Measurements from ENCODE around the gene STPG2. TPM values are rescaled to one million over a fixed set of nuclear protein-coding genes. Genes with fewer than 3 reads are reported as not detected.

Gene STPG2
- total and polyA plus RNA-seq, 4 donors = 0.10 to 1.6 (median 0.27) TPM

DNA sequence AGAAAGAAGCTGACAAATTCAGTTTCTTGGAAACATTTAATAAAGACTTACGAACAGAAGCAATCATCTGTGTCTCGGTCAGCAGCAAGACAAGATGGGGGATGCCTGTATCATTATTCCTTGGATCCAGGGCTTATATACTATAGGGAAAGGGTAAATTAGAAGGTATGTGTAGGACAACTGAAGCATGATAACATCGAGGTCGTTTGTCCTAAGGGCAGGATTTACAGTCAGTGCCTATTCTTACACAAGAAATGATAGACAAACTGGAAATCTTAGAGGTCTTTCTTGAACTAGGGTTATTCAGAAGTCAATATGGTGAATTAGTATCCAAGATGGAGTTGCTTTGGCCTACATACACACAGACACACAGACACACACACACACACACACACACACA, 553.0 kb downstream of the STPG2 start:
- Histone ChIP-seq H3K36me3 (ENCODE audit: control insufficient read depth in 4 of 4, insufficient read depth in 4 of 4, low read length in 4 of 4) (no peaks in the 10 kb centered on the region), H3K27me3 (ENCODE audit: control insufficient read depth in 3 of 3, insufficient read depth in 3 of 3, low read length in 2 of 3) (no peaks in the 10 kb centered on the region), H3K9me3 (ENCODE audit: control insufficient read depth in 4 of 4, insufficient read depth in 3 of 4, low read length in 3 of 4) (peaks cover 0 to 2% (median 0%) of the 10 kb centered on the region in 4 donors), H3K4me3 (no peak overlapping the region), H3K27ac (ENCODE audit: low read depth in 1 of 2, low read length in 1 of 2) (no peak overlapping the region), H3K4me1 (ENCODE audit: control insufficient read depth in 5 of 5, insufficient read depth in 5 of 5, low read length in 5 of 5) (no peaks in the 10 kb centered on the region), H3K9ac (ENCODE audit: insufficient read depth in 1 of 2, low read length in 2 of 2) (no peak overlapping the region)
- TF ChIP-seq, protein P1, sequence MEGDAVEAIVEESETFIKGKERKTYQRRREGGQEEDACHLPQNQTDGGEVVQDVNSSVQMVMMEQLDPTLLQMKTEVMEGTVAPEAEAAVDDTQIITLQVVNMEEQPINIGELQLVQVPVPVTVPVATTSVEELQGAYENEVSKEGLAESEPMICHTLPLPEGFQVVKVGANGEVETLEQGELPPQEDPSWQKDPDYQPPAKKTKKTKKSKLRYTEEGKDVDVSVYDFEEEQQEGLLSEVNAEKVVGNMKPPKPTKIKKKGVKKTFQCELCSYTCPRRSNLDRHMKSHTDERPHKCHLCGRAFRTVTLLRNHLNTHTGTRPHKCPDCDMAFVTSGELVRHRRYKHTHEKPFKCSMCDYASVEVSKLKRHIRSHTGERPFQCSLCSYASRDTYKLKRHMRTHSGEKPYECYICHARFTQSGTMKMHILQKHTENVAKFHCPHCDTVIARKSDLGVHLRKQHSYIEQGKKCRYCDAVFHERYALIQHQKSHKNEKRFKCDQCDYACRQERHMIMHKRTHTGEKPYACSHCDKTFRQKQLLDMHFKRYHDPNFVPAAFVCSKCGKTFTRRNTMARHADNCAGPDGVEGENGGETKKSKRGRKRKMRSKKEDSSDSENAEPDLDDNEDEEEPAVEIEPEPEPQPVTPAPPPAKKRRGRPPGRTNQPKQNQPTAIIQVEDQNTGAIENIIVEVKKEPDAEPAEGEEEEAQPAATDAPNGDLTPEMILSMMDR (IDR thresholded peaks at IDR 0.05; ENCODE audit: control extremely low read depth, extremely low read depth) = no peak
- no peak for DNase-seq
- 83 to 89% methylated on average over 4 of the region's 4 CpGs for WGBS, 2 donors
- ATAC-seq (ENCODE audit: insufficient read depth, low FRiP score) = no peak

DNA sequence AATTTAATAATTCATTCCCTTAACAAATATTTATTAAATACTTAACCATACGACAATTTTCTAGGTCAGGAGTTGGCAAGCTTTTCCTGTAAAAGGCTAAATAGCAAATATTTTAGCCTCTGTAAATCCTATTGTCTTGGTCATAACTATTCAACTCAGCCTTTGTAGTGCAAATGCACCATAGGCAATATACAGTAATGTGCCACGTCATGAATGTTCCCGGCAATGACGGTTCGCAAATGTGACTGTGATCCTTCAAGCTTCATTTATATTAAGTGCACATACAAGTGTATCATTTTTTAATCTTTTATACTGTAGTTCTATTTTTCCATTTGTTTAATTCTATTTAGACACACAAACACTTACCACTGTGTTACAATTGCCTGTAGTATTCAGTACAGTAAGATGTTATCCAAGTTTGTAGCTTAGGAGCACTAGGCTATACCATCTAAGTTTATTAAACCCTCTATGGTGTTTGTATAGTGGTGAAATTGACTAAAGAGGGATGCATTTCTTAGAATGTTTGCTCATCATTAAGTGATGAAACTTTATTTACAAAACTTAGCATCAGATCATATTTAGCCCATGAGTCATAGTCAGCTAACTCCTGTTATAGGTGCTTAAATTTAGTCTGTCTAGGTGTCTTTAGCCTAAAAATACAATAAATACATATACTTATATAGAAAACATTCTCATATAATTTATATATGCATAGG, 553.6 kb downstream of the STPG2 start:
- Histone ChIP-seq H3K4me3 (no peak overlapping the region), H3K36me3 (ENCODE audit: control insufficient read depth in 4 of 4, insufficient read depth in 4 of 4, low read length in 4 of 4) (no peaks in the 10 kb centered on the region), H3K27ac (ENCODE audit: low read depth in 1 of 2, low read length in 1 of 2) (no peak overlapping the region), H3K9me3 (ENCODE audit: control insufficient read depth in 4 of 4, insufficient read depth in 3 of 4, low read length in 3 of 4) (peaks cover 0 to 2% (median 0%) of the 10 kb centered on the region in 4 donors), H3K4me1 (ENCODE audit: control insufficient read depth in 5 of 5, insufficient read depth in 5 of 5, low read length in 5 of 5) (no peaks in the 10 kb centered on the region), H3K27me3 (ENCODE audit: control insufficient read depth in 3 of 3, insufficient read depth in 3 of 3, low read length in 2 of 3) (no peaks in the 10 kb centered on the region), H3K9ac (ENCODE audit: insufficient read depth in 1 of 2, low read length in 2 of 2) (no peak overlapping the region)
- 92 to 95% methylated on average over 5 of the region's 5 CpGs for WGBS, 2 donors
- TF ChIP-seq, protein P1 (IDR thresholded peaks at IDR 0.05; ENCODE audit: control extremely low read depth, extremely low read depth) = no peak
- DNase-seq (no peak), ATAC-seq (ENCODE audit: insufficient read depth, low FRiP score) (no peak)

DNA sequence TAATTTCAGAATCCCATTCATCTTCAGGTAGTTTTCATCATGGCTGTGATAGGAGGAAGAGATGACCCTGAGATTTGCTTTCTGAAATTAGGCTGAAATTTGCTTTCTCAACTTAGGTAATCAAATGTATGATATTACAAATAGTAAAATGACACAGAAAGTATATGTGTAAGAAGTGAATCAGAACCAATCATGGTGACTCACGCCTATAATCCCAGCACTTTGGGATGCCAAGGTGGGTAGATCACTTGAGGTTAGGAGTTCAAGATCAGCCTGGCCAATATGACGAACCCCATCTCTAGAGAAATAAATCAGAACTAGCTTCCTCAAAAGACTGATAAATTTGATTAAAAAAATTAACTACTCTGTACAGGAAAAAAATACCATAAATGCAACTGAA, 555.4 kb downstream of the STPG2 start:
- Histone ChIP-seq H3K9me3 (ENCODE audit: control insufficient read depth in 4 of 4, insufficient read depth in 3 of 4, low read length in 3 of 4) (no peaks in the 10 kb centered on the region), H3K4me1 (ENCODE audit: control insufficient read depth in 5 of 5, insufficient read depth in 5 of 5, low read length in 5 of 5) (no peaks in the 10 kb centered on the region), H3K27ac (ENCODE audit: low read depth in 1 of 2, low read length in 1 of 2) (no peak overlapping the region), H3K4me3 (no peak overlapping the region), H3K9ac (ENCODE audit: insufficient read depth in 1 of 2, low read length in 2 of 2) (no peak overlapping the region), H3K27me3 (ENCODE audit: control insufficient read depth in 3 of 3, insufficient read depth in 3 of 3, low read length in 2 of 3) (no peaks in the 10 kb centered on the region), H3K36me3 (ENCODE audit: control insufficient read depth in 4 of 4, insufficient read depth in 4 of 4, low read length in 4 of 4) (no peaks in the 10 kb centered on the region)
- 89 to 90% methylated on average over 2 of the region's 2 CpGs for WGBS, 2 donors
- TF ChIP-seq, protein P1 (IDR thresholded peaks at IDR 0.05; ENCODE audit: control extremely low read depth, extremely low read depth) = no peak
- no peak for ATAC-seq (ENCODE audit: insufficient read depth, low FRiP score)
- no peak for DNase-seq

DNA sequence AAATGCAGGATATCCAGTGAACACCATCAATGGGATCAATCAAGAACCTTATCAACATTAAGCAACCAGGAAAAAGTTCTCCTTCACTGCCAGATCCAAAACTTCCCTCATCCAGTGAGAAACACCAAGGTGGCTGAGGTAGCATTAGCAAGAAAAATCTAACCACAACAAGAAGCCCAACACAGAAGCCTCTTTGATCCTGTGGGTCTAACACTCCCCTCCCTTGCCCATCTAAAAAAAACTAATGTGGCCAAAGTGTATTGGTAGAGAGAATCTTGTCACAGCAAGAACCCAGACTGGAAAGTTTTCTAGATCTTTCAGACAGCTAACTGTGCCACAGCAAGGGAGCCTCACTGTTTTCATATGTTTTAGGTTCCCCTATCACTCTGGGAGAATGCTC, 558.0 kb downstream of the STPG2 start:
- no peaks in the 10 kb centered on the region for H3K27me3 ChIP-seq (ENCODE audit: control insufficient read depth in 3 of 3, insufficient read depth in 3 of 3, low read length in 2 of 3)
- H3K9me3 ChIP-seq (ENCODE audit: control insufficient read depth in 4 of 4, insufficient read depth in 3 of 4, low read length in 3 of 4) = no peaks in the 10 kb centered on the region
- TF ChIP-seq, protein P1 (IDR thresholded peaks at IDR 0.05; ENCODE audit: control extremely low read depth, extremely low read depth) = no peak
- H3K9ac ChIP-seq (ENCODE audit: insufficient read depth in 1 of 2, low read length in 2 of 2) = no peak overlapping the region
- no peaks in the 10 kb centered on the region for H3K36me3 ChIP-seq (ENCODE audit: control insufficient read depth in 4 of 4, insufficient read depth in 4 of 4, low read length in 4 of 4)
- H3K27ac ChIP-seq (ENCODE audit: low read depth in 1 of 2, low read length in 1 of 2) = no peak overlapping the region
- DNase-seq = no peak
- no peaks in the 10 kb centered on the region for H3K4me1 ChIP-seq (ENCODE audit: control insufficient read depth in 5 of 5, insufficient read depth in 5 of 5, low read length in 5 of 5)
- no peak overlapping the region for H3K4me3 ChIP-seq
- no peak for ATAC-seq (ENCODE audit: insufficient read depth, low FRiP score)
